Mucosa of descending colon (tissue), 3 donors: Measurements from ENCODE around the gene FAM180A. TPM values are rescaled to one million over a fixed set of nuclear protein-coding genes. Genes with fewer than 3 reads are reported as not detected.

Source experiments
- ATAC-seq: fragments of 200-7000 bp; cut with Tn5 transposase; one replicate; pipeline ENCODE4 v1.9.1; 2020; ENCODE audit warnings: mild to moderate bottlenecking, moderate library complexity
- DNase-seq, 3 donors: peaks; one replicate each; pipeline ENCODE4 v3.0.0-alpha.2; 2020
- H3K36me3 ChIP-seq: fragments of 200-600 bp; one replicate; pipeline ENCODE4 v1.8.0; 2021; ENCODE audit warnings: low read depth, mild to moderate bottlenecking
- H3K4me1 ChIP-seq: fragments of 200-600 bp; one replicate; pipeline ENCODE4 v1.8.0; 2021; ENCODE audit warnings: low read depth, mild to moderate bottlenecking
- H3K4me3 ChIP-seq: fragments of 200-600 bp; one replicate; pipeline ENCODE4 v1.8.0; 2021; ENCODE audit warnings: mild to moderate bottlenecking
- H3K9me3 ChIP-seq: fragments of 200-600 bp; one replicate; pipeline ENCODE4 v1.8.0; 2021; ENCODE audit warnings: mild to moderate bottlenecking
- CTCF ChIP-seq: fragments of 200-600 bp; IDR thresholded peaks from one replicate; pipeline ENCODE4 v1.8.0; 2022; ENCODE audit warnings: antibody characterized with exemption, mild to moderate bottlenecking
- intact Hi-C, 2 donors: fragments of 100-400 bp; cut with DNase I in 1 of 2; cut with micrococcal nuclease in 1 of 2; formaldehyde crosslinking; loops; one replicate each; pipeline versions ENCODE4 v1.11.0 to v1.11.1; 2022; cut with DNase I, micrococcal nuclease
- total RNA-seq, 3 donors: library from RNA; stranded (reverse); fragmentation: NEBNext Ultra II Directional in 2 of 3; extraction: Animal tissue kit (Norgen Biotek cat#: 25700) in 2 of 3; gene quantifications; one replicate each; pipeline versions ENCODE4 v1.2.1 to v1.2.4, GENCODE V29; 2021 to 2023
- donor health status: DM: no; HTN: no; CAD: no; lungs with moderate emphysema.
- donor health status: DM: no; HTN: no; CAD: no.
- donor health status: DM: no; HTN: yes; CAD: no.

FAM180A gene
- total RNA-seq, 3 donors from 2014 or later: 0.26 to 3.5 (median 1.3) TPM

GRCh38 chr7:135786911-135787310 lies 38.3 kb upstream of the FAM180A start:
- H3K9me3 ChIP-seq: no peaks in the 10 kb centered on the region
- intact Hi-C loops: no loop called here
- H3K36me3 ChIP-seq: no peaks in the 10 kb centered on the region
- no peak overlapping the region for H3K4me3 ChIP-seq
- H3K4me1 ChIP-seq: no peaks in the 10 kb centered on the region
- TF ChIP-seq CTCF: no peak
- ATAC-seq (no peak), DNase-seq (no peak)

- H3K4me3 ChIP-seq: no peak overlapping the region
- ATAC-seq (no peak), DNase-seq (no peak)
- H3K36me3 ChIP-seq: no peaks in the 10 kb centered on the region
- intact Hi-C loops: no loop called here
- no peaks in the 10 kb centered on the region for H3K9me3 ChIP-seq
- no peak for TF ChIP-seq CTCF
- H3K4me1 ChIP-seq: no peaks in the 10 kb centered on the region
These were observed 36.5 kb upstream of the FAM180A start for GRCh38 chr7:135785065-135785464.

- H3K4me3 ChIP-seq: no peak overlapping the region
- TF ChIP-seq CTCF: no peak
- no peaks in the 10 kb centered on the region for H3K36me3 ChIP-seq
- intact Hi-C loops: no loop called here
- ATAC-seq (no peak), DNase-seq (no peak)
- H3K9me3 ChIP-seq: no peaks in the 10 kb centered on the region
- H3K4me1 ChIP-seq: no peaks in the 10 kb centered on the region
These were observed 35.4 kb upstream of the FAM180A start for GRCh38 chr7:135784013-135784412.

GRCh38 chr7:135782801-135783200 lies 34.2 kb upstream of the FAM180A start:
- no peak for ATAC-seq
- no peak overlapping the region for H3K4me3 ChIP-seq
- intact Hi-C loops: no loop called here
- H3K4me1 ChIP-seq: no peaks in the 10 kb centered on the region
- no peak for DNase-seq
- H3K36me3 ChIP-seq: no peaks in the 10 kb centered on the region
- H3K9me3 ChIP-seq: peaks cover 7% of the 10 kb centered on the region
- no peak for TF ChIP-seq CTCF

GRCh38 chr7:135782377-135782776 lies 33.8 kb upstream of the FAM180A start:
- Histone ChIP-seq H3K36me3 (no peaks in the 10 kb centered on the region), H3K9me3 (peaks cover 7% of the 10 kb centered on the region), H3K4me3 (no peak overlapping the region), H3K4me1 (no peaks in the 10 kb centered on the region)
- no peak for TF ChIP-seq CTCF
- intact Hi-C loops: no loop called here
- no peak for DNase-seq
- no peak for ATAC-seq
